Lower leg skin (tissue), 4 donors: ENCODE data around the gene LIME1. TPM values are rescaled to one million over a fixed set of nuclear protein-coding genes. Genes with fewer than 3 reads are reported as not detected.

Source experiments
- DNase-seq, 2 donors: peaks; one replicate each; pipeline ENCODE4 v3.0.0-alpha.2; 2019; ENCODE audit warnings: low spot score in 2 of 2
- H3K4me3 ChIP-seq: fragments of 200-600 bp; sonication (generic); 2 replicates; pipeline ENCODE4 v1.5.1; 2017; ENCODE audit warnings: mild to moderate bottlenecking, low read depth; ENCODE audit not compliant: poor library complexity, severe bottlenecking
- POLR2A ChIP-seq, 2 donors: fragments of 450-650 bp; IDR thresholded peaks; one replicate each; pipeline ENCODE4 v1.6.1; 2016 to 2017; ENCODE audit warnings: antibody characterized with exemption in 2 of 2, mild to moderate bottlenecking in 1 of 2, moderate library complexity in 1 of 2
- WGBS, 2 donors: methylation state at CpG; one replicate each; pipeline ENCODE4 v1.1.5; 2018; 5-methylcytosine and 5-hydroxymethylcytosine counted together
- intact Hi-C: fragments of 100-400 bp; cut with DNase I; formaldehyde crosslinking; loops from one replicate; pipeline ENCODE4 v1.15.0; 2023; ENCODE audit warnings: low total_unique reads
- total RNA-seq, 4 donors: library from RNA; depleted of rRNA; stranded (reverse); fragments of >200 nt; gene quantifications; one replicate each; pipeline ENCODE4 v1.1.0, GENCODE V29; 2016
- TF ChIP-seq, protein P1 (sequence below), 3 donors: fragments of 450-650 bp; IDR thresholded peaks; one replicate each; pipeline ENCODE4 v1.5.1; 2016; ENCODE audit warnings: antibody characterized with exemption in 3 of 3, mild to moderate bottlenecking in 3 of 3, moderate library complexity in 2 of 3

Gene LIME1
- total RNA-seq, 4 donors from 2014 or later: 17.8 to 26.3 (median 21.8) TPM

DNA sequence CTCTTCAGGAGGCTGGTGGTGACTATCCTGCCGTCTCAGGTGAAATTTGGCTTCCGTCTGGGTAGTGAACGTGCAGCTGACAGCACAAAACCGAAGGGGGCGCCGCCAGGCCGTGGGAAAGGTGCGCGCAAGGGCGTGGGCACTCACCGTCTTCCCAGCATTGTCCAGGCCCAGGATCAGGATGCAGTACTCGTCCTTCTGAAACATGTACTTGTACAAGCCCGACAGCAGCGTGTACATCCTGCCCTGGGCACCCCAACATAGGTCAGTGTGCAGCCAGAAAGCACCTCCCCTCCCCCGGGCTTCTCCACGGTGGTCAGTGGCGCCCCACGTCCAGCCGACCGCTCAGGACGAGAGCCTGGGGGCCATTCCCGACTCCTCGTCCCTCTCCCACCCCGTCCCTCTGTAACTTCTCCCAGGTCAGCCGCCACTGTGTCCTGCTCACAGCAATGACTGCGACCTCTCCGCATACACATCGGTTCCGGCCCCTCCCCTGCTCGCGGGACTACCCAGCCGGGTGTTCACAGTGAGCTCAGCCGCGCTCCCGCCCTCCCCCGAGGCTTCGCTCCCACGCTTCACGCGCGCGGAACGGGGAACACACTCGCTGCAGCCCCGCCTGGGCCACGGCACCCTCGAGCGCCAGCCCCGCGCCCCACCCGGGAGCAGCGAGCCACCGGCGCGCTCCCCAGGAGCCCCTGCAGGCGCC lies 29.5 kb upstream of the LIME1 start:
- peak overlapping the region; percentile 48 for H3K4me3 ChIP-seq
- WGBS, 2 donors: 8 to 9% methylated on average over 22 to 37 of the region's 56 CpGs
- intact Hi-C loops: no loop called here
- peak in 1 of 2 donors; percentile 90 for DNase-seq
- TF ChIP-seq, protein P1, sequence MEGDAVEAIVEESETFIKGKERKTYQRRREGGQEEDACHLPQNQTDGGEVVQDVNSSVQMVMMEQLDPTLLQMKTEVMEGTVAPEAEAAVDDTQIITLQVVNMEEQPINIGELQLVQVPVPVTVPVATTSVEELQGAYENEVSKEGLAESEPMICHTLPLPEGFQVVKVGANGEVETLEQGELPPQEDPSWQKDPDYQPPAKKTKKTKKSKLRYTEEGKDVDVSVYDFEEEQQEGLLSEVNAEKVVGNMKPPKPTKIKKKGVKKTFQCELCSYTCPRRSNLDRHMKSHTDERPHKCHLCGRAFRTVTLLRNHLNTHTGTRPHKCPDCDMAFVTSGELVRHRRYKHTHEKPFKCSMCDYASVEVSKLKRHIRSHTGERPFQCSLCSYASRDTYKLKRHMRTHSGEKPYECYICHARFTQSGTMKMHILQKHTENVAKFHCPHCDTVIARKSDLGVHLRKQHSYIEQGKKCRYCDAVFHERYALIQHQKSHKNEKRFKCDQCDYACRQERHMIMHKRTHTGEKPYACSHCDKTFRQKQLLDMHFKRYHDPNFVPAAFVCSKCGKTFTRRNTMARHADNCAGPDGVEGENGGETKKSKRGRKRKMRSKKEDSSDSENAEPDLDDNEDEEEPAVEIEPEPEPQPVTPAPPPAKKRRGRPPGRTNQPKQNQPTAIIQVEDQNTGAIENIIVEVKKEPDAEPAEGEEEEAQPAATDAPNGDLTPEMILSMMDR (IDR thresholded peaks at IDR 0.05): no peak
- TF ChIP-seq POLR2A (IDR thresholded peaks at IDR 0.05): no peak

DNA sequence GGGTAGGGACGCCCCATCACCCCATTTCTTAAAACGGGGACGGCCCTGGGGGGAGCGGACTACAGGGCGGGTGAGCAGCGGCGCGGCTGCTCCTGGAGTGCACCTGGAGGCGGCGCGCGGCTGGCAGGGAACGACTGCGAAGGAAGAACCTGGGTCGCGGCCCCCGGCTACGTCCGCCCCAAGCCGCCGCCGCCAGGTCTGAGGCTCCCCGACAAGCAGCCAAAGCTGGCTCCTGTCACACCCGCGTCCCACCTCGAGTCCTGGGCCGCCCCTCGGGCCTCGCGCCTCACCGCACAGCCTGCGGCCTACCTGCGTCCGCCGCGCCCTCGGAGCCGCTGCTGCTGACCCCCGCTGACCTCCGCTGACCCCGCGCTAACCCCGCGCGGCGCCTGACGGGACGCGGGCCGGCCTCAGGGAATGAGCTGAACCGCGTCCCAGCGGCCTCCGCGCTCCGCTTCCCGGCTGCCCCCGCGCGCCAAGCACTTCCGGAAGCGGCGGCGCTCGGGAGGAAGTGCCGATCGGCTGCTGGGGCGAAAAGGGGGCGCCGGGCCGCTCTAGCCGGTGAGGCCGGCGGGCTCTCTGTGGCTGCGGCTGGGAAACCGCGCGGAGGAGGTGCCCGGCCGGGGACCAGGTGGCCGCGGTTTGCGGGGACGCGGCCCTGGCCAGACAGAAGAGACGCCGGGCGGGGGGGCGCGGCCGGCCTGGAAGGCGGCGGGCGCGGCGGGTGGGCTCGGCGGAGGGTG lies 28.7 kb upstream of the LIME1 start, which contains the start of the genes ARFRP1 and ZGPAT:
ARFRP1 (minus strand) TSS at position 419 of the 743 bp plus-strand sequence. CDS start 885 bp downstream, outside the sequence.
ZGPAT (plus strand) TSS at position 482 of the 743 bp plus-strand sequence. CDS start 542 bp downstream, outside the sequence.
- intact Hi-C loops: no loop called here
- peak within 1 kb of the TSS; percentile 48 for H3K4me3 ChIP-seq
- TF ChIP-seq, protein P1 (IDR thresholded peaks at IDR 0.05): peak in 1 of 3 donors; percentile 32
- no peak for TF ChIP-seq POLR2A (IDR thresholded peaks at IDR 0.05)
- DNase-seq: peak; percentile 78 to 97
- 0% methylated on average over 8 to 15 of the region's 98 CpGs for WGBS, 2 donors

DNA sequence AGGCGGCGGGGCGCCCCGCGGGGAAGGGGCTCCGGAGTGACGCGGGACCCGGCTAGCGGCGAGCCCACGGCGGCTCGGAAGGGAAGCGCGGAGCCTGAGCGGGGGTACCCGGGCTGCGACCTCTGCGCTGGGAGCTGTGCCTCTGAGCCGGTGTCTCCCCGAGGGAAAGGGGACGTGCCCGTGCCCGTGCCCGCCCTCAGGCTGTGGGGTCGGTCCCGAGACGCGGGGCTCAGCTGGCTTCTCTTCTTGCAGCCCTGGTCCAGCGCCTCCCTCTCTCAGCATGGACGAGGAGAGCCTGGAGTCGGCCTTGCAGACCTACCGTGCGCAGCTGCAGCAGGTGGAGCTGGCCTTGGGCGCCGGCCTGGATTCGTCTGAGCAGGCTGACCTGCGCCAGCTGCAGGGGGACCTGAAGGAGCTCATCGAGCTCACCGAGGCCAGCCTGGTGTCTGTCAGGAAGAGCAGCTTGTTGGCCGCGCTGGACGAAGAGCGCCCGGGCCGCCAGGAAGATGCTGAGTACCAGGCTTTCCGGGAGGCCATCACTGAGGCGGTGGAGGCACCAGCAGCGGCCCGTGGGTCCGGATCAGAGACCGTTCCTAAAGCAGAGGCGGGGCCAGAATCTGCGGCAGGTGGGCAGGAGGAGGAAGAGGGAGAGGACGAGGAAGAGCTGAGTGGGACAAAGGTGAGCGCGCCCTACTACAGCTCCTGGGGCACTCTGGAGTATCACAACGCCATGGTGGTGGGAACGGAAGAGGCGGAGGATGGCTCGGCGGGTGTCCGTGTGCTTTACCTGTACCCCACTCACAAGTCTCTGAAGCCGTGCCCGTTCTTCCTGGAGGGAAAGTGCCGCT lies 27.9 kb upstream of the LIME1 start:
- TF ChIP-seq, protein P1 (IDR thresholded peaks at IDR 0.05): no peak
- no peak for TF ChIP-seq POLR2A (IDR thresholded peaks at IDR 0.05)
- intact Hi-C loops: no loop called here
- peak overlapping the region; percentile 48 for H3K4me3 ChIP-seq
- DNase-seq: peak in 1 of 2 donors; percentile 87
- 28 to 44% methylated on average over 31 to 60 of the region's 67 CpGs for WGBS, 2 donors

DNA sequence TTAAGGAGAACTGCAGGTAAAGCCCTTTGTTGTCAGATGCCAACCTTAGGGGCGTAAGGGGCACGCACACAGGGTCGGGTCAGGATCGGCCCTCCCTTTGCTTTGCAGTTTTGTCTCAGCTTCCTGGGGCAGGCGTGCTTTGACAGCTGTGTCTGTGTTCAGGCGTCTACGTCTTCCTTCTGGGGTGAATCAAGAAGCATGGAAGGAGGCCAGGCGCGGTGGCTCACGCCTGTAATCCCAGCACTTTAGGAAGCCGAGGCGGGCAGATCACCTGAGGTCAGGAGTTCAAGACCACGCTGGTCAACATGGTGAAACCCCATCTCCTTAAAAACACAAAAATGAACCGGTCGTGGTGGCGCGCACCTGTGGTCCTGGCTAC lies 27.3 kb upstream of the LIME1 start:
- TF ChIP-seq, protein P1 (IDR thresholded peaks at IDR 0.05): no peak
- no peak for TF ChIP-seq POLR2A (IDR thresholded peaks at IDR 0.05)
- intact Hi-C loops: no loop called here
- 90 to 93% methylated on average over 14 to 17 of the region's 17 CpGs for WGBS, 2 donors
- H3K4me3 ChIP-seq: no peak overlapping the region
- peak in 1 of 2 donors; percentile 83 for DNase-seq

DNA sequence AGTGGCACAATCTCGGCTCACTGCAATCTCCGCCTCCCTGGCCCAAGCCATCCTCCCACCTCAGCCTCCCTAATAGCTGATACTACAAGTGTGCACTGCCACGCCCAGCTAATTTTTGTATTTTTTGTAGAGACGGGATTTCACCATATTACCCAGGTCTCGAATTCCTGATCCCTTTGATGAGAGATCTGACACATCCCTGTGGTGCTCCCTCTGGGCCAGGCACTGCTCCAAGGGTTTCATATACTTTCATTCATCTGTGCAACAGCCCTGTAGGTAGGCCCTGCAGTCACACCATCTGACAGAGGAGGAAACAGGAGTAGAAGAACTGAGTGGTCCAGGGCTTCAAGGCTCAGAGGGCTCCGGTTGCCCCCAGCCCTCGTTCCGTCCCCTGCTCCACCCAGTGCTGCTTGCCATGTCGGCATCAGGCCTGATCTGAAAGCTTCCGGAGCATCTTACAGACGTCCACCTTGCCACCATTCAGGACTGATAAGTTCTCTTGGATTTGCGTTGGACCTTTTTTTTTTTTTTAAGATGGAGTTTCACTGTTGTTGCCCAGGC lies 25.3 kb upstream of the LIME1 start:
- WGBS, 2 donors: 80% methylated on average over 12 of the region's 12 CpGs
- intact Hi-C loops: no loop called here

More for the DNA sequence above, 25.3 kb upstream of the LIME1 start:
- no peak overlapping the region for H3K4me3 ChIP-seq
- peak in 1 of 2 donors; percentile 63 for DNase-seq
- TF ChIP-seq, protein P1 (IDR thresholded peaks at IDR 0.05): no peak
- no peak for TF ChIP-seq POLR2A (IDR thresholded peaks at IDR 0.05)
